ENCODE results near the gene LHX4.

LHX4 gene

DNA sequence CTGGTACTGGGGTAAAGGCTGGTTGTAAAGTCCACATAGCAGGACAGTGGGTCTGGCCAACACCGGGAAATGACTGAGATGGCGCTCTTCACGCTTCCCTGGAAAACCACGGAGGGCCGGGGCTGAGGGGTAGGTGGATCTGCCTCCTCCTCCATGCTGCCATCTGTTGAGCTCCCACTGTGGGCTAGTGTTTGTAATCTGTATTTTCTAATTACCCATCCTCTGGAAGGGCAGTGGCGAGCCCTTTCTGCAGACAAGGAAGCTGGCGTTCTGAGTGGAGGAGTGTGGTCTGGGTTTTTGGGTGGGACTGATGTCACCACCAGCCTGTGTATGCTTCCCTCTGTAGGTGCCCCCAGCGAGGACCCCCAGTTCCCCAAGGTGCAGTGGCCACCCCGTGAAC is 34.1 kb upstream of the LHX4 start:
- no peak for ATAC-seq
- TF ChIP-seq, protein P1, sequence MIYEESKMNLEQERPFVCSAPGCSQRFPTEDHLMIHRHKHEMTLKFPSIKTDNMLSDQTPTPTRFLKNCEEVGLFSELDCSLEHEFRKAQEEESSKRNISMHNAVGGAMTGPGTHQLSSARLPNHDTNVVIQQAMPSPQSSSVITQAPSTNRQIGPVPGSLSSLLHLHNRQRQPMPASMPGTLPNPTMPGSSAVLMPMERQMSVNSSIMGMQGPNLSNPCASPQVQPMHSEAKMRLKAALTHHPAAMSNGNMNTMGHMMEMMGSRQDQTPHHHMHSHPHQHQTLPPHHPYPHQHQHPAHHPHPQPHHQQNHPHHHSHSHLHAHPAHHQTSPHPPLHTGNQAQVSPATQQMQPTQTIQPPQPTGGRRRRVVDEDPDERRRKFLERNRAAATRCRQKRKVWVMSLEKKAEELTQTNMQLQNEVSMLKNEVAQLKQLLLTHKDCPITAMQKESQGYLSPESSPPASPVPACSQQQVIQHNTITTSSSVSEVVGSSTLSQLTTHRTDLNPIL (CRISPR knock-in tag; IDR thresholded peaks at IDR 0.05; ENCODE audit: low read depth) = no peak

DNA sequence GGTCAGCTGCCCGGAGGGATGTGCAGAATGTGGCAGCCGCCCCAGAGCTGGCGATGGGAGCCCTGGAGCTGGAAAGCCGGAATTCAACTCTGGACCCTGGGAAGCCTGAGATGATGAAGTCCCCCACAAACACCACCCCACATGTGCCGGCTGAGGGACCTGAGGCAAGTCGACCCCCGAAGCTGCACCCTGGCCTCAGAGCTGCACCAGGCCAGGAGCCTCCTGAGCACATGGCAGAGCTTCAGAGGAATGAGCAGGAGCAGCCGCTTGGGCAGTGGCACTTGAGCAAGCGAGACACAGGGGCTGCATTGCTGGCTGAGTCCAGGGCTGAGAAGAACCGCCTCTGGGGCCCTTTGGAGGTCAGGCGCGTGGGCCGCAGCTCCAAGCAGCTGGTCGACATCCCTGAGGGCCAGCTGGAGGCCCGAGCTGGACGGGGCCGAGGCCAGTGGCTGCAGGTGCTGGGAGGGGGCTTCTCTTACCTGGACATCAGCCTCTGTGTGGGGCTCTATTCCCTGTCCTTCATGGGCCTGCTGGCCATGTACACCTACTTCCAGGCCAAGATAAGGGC is 33.5 kb upstream of the LHX4 start:
- ATAC-seq = no peak
- no peak for TF ChIP-seq ESRRG (CRISPR knock-in tag; IDR thresholded peaks at IDR 0.05)
- TF ChIP-seq GLIS3 (CRISPR knock-in tag; IDR thresholded peaks at IDR 0.05) = no peak
- TF ChIP-seq, protein P1 (CRISPR knock-in tag; IDR thresholded peaks at IDR 0.05; ENCODE audit: low read depth) = no peak

DNA sequence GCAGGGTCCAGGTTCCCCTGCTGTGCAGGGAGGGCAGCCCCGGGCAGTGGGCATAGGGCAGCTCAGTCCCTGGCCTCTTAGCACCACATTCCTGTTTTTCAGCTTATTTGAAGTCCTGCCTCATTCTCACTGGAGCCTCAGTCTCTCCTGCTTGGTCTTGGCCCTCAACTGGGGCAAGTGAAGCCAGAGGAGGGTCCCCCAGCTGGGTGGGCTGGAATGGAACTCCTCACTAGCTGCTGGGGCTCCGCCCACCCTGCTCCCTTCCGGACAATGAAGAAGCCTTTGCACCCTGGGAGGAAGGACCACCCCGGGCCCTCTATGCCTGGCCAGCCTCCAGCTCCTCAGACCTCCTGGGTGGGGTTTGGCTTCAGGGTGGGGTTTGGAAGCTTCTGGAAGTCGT is 32.8 kb upstream of the LHX4 start:
- no peak for TF ChIP-seq ZNF565 (CRISPR knock-in tag; conservative IDR thresholded peaks at IDR 0.05; ENCODE audit: low read depth)
- TF ChIP-seq ZNF70 (CRISPR knock-in tag; IDR thresholded peaks at IDR 0.05) = no peak
- TF ChIP-seq ARNTL (CRISPR knock-in tag; IDR thresholded peaks at IDR 0.05; ENCODE audit: borderline replicate concordance, low read depth) = no peak
- no peak for TF ChIP-seq GLIS3 (CRISPR knock-in tag; IDR thresholded peaks at IDR 0.05)
- no peak for TF ChIP-seq ZNF8 (CRISPR knock-in tag; IDR thresholded peaks at IDR 0.05)
- no peak for TF ChIP-seq ZFP30 (CRISPR knock-in tag; IDR thresholded peaks at IDR 0.05)
- TF ChIP-seq, protein P2, sequence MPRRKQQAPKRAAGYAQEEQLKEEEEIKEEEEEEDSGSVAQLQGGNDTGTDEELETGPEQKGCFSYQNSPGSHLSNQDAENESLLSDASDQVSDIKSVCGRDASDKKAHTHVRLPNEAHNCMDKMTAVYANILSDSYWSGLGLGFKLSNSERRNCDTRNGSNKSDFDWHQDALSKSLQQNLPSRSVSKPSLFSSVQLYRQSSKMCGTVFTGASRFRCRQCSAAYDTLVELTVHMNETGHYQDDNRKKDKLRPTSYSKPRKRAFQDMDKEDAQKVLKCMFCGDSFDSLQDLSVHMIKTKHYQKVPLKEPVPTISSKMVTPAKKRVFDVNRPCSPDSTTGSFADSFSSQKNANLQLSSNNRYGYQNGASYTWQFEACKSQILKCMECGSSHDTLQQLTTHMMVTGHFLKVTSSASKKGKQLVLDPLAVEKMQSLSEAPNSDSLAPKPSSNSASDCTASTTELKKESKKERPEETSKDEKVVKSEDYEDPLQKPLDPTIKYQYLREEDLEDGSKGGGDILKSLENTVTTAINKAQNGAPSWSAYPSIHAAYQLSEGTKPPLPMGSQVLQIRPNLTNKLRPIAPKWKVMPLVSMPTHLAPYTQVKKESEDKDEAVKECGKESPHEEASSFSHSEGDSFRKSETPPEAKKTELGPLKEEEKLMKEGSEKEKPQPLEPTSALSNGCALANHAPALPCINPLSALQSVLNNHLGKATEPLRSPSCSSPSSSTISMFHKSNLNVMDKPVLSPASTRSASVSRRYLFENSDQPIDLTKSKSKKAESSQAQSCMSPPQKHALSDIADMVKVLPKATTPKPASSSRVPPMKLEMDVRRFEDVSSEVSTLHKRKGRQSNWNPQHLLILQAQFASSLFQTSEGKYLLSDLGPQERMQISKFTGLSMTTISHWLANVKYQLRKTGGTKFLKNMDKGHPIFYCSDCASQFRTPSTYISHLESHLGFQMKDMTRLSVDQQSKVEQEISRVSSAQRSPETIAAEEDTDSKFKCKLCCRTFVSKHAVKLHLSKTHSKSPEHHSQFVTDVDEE (CRISPR knock-in tag; IDR thresholded peaks at IDR 0.05) = no peak
- TF ChIP-seq TOX (CRISPR knock-in tag; IDR thresholded peaks at IDR 0.05; ENCODE audit: borderline replicate concordance) = no peak
- no peak for TF ChIP-seq SNAI2 (CRISPR knock-in tag; IDR thresholded peaks at IDR 0.05)
- no peak for TF ChIP-seq ESRRG (CRISPR knock-in tag; IDR thresholded peaks at IDR 0.05)
- TF ChIP-seq ZC3H10 (CRISPR knock-in tag; IDR thresholded peaks at IDR 0.05) = no peak
- no peak for TF ChIP-seq CSDC2 (CRISPR knock-in tag; IDR thresholded peaks at IDR 0.05)
- no peak for TF ChIP-seq ZFP3 (CRISPR knock-in tag; IDR thresholded peaks at IDR 0.05)
- no peak for TF ChIP-seq RARB (CRISPR knock-in tag; IDR thresholded peaks at IDR 0.05)
- TF ChIP-seq BACH2 (CRISPR knock-in tag; IDR thresholded peaks at IDR 0.05; ENCODE audit: borderline replicate concordance) = no peak
- TF ChIP-seq, protein P3, sequence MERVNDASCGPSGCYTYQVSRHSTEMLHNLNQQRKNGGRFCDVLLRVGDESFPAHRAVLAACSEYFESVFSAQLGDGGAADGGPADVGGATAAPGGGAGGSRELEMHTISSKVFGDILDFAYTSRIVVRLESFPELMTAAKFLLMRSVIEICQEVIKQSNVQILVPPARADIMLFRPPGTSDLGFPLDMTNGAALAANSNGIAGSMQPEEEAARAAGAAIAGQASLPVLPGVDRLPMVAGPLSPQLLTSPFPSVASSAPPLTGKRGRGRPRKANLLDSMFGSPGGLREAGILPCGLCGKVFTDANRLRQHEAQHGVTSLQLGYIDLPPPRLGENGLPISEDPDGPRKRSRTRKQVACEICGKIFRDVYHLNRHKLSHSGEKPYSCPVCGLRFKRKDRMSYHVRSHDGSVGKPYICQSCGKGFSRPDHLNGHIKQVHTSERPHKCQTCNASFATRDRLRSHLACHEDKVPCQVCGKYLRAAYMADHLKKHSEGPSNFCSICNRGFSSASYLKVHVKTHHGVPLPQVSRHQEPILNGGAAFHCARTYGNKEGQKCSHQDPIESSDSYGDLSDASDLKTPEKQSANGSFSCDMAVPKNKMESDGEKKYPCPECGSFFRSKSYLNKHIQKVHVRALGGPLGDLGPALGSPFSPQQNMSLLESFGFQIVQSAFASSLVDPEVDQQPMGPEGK (CRISPR knock-in tag; IDR thresholded peaks at IDR 0.05; ENCODE audit: borderline replicate concordance) = no peak
- TF ChIP-seq, protein P4, sequence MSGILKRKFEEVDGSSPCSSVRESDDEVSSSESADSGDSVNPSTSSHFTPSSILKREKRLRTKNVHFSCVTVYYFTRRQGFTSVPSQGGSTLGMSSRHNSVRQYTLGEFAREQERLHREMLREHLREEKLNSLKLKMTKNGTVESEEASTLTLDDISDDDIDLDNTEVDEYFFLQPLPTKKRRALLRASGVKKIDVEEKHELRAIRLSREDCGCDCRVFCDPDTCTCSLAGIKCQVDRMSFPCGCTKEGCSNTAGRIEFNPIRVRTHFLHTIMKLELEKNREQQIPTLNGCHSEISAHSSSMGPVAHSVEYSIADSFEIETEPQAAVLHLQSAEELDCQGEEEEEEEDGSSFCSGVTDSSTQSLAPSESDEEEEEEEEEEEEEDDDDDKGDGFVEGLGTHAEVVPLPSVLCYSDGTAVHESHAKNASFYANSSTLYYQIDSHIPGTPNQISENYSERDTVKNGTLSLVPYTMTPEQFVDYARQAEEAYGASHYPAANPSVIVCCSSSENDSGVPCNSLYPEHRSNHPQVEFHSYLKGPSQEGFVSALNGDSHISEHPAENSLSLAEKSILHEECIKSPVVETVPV (CRISPR knock-in tag; IDR thresholded peaks at IDR 0.05) = no peak
- TF ChIP-seq, protein P5, sequence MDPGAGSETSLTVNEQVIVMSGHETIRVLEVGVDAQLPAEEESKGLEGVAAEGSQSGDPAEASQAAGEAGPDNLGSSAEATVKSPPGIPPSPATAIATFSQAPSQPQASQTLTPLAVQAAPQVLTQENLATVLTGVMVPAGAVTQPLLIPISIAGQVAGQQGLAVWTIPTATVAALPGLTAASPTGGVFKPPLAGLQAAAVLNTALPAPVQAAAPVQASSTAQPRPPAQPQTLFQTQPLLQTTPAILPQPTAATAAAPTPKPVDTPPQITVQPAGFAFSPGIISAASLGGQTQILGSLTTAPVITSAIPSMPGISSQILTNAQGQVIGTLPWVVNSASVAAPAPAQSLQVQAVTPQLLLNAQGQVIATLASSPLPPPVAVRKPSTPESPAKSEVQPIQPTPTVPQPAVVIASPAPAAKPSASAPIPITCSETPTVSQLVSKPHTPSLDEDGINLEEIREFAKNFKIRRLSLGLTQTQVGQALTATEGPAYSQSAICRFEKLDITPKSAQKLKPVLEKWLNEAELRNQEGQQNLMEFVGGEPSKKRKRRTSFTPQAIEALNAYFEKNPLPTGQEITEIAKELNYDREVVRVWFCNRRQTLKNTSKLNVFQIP (CRISPR knock-in tag; IDR thresholded peaks at IDR 0.05; ENCODE audit: borderline replicate concordance, low read depth) = no peak
- TF ChIP-seq, protein P1 (CRISPR knock-in tag; IDR thresholded peaks at IDR 0.05; ENCODE audit: low read depth) = no peak
- TF ChIP-seq OSR1 (CRISPR knock-in tag; IDR thresholded peaks at IDR 0.05) = no peak
- ATAC-seq = no peak
